T-helper 2 cell treated with Interferon-gamma antibody and Interleukin-4, amounts not matched to agents 5 μg/mL and 100 μg/mL, for 36 hours (primary cell): ENCODE results near the gene TTC27.
"Not testable (repeated sequence)": the region's sequence is repeated elsewhere in the genome, so short reads cannot be mapped to it uniquely, and the experiment has no call there.

Source experiments
- DNase-seq: peaks from one replicate; pipeline ENCODE4 v3.0.0; 2021; ENCODE audit warnings: low spot score
- H3K27ac Mint-ChIP-seq: one replicate; pipeline ENCODE4 v1.8.0; 2021; ENCODE audit warnings: mild to moderate bottlenecking, mixed read lengths
- H3K27me3 Mint-ChIP-seq: one replicate; pipeline ENCODE4 v1.8.0; 2021; ENCODE audit warnings: low read depth, mixed read lengths
- H3K36me3 Mint-ChIP-seq: one replicate; pipeline ENCODE4 v1.8.0; 2021; ENCODE audit warnings: low read depth, mixed read lengths
- H3K4me1 Mint-ChIP-seq: one replicate; pipeline ENCODE4 v1.8.0; 2021; ENCODE audit warnings: low read depth, mixed read lengths
- H3K4me3 Mint-ChIP-seq: one replicate; pipeline ENCODE4 v1.8.0; 2022; ENCODE audit warnings: mild to moderate bottlenecking, moderate library complexity, mixed read lengths
- H3K9me3 Mint-ChIP-seq: one replicate; pipeline ENCODE4 v1.8.0; 2021; ENCODE audit warnings: mixed read lengths

The TTC27 gene

GRCh38 chr2:32858713-32859112, 230.9 kb downstream of the TTC27 start:
- H3K27me3 Mint-ChIP-seq = peaks cover 9% of the 10 kb centered on the region
- H3K4me3 Mint-ChIP-seq = no peak overlapping the region
- H3K9me3 Mint-ChIP-seq = no peaks in the 10 kb centered on the region
- H3K4me1 Mint-ChIP-seq = no peaks in the 10 kb centered on the region
- no peak for DNase-seq
- H3K36me3 Mint-ChIP-seq = no peaks in the 10 kb centered on the region
- H3K27ac Mint-ChIP-seq = no peak overlapping the region

GRCh38 chr2:32860385-32860784, 232.5 kb downstream of the TTC27 start:
- Mint-ChIP-seq H3K9me3 (no peaks in the 10 kb centered on the region), H3K27me3 (peaks cover 5% of the 10 kb centered on the region), H3K27ac (no peak overlapping the region), H3K4me3 (no peak overlapping the region), H3K4me1 (no peaks in the 10 kb centered on the region), H3K36me3 (no peaks in the 10 kb centered on the region)
- DNase-seq = no peak

- H3K27me3 Mint-ChIP-seq = peaks cover 5% of the 10 kb centered on the region
- no peak overlapping the region for H3K27ac Mint-ChIP-seq
- no peaks in the 10 kb centered on the region for H3K4me1 Mint-ChIP-seq
- H3K9me3 Mint-ChIP-seq = no peaks in the 10 kb centered on the region
- H3K4me3 Mint-ChIP-seq = no peak overlapping the region
- H3K36me3 Mint-ChIP-seq = no peaks in the 10 kb centered on the region
- DNase-seq = no peak
Observed at GRCh38 chr2:32862269-32863055, 234.6 kb downstream of the TTC27 start.

GRCh38 chr2:32863326-32863725, 235.5 kb downstream of the TTC27 start:
- H3K4me1 Mint-ChIP-seq = no peaks in the 10 kb centered on the region
- H3K36me3 Mint-ChIP-seq = no peaks in the 10 kb centered on the region
- H3K4me3 Mint-ChIP-seq = no peak overlapping the region
- no peaks in the 10 kb centered on the region for H3K9me3 Mint-ChIP-seq
- H3K27me3 Mint-ChIP-seq = peaks cover 5% of the 10 kb centered on the region
- DNase-seq = no peak
- no peak overlapping the region for H3K27ac Mint-ChIP-seq

- Mint-ChIP-seq H3K9me3 (no peaks in the 10 kb centered on the region), H3K27me3 (peaks cover 5% of the 10 kb centered on the region), H3K27ac (no peak overlapping the region), H3K36me3 (no peaks in the 10 kb centered on the region), H3K4me3 (no peak overlapping the region), H3K4me1 (no peaks in the 10 kb centered on the region)
- DNase-seq = no peak
Observed at GRCh38 chr2:32863803-32864202, 236.0 kb downstream of the TTC27 start.

GRCh38 chr2:32864334-32865111, 236.7 kb downstream of the TTC27 start:
- H3K9me3 Mint-ChIP-seq = no peaks in the 10 kb centered on the region
- no peak overlapping the region for H3K4me3 Mint-ChIP-seq
- no peak for DNase-seq
- H3K27ac Mint-ChIP-seq = no peak overlapping the region
- H3K4me1 Mint-ChIP-seq = no peaks in the 10 kb centered on the region
- H3K36me3 Mint-ChIP-seq = no peaks in the 10 kb centered on the region
- H3K27me3 Mint-ChIP-seq = peaks cover 5% of the 10 kb centered on the region

- H3K27ac Mint-ChIP-seq = no peak overlapping the region
- no peak overlapping the region for H3K4me3 Mint-ChIP-seq
- no peaks in the 10 kb centered on the region for H3K4me1 Mint-ChIP-seq
- no peaks in the 10 kb centered on the region for H3K9me3 Mint-ChIP-seq
- DNase-seq = no peak
- no peaks in the 10 kb centered on the region for H3K36me3 Mint-ChIP-seq
- peaks cover 5% of the 10 kb centered on the region for H3K27me3 Mint-ChIP-seq
Observed at GRCh38 chr2:32865399-32866068, 237.7 kb downstream of the TTC27 start.

GRCh38 chr2:32866462-32866861, 238.6 kb downstream of the TTC27 start:
- H3K27me3 Mint-ChIP-seq, H3K27ac Mint-ChIP-seq, H3K36me3 Mint-ChIP-seq, H3K9me3 Mint-ChIP-seq, H3K4me1 Mint-ChIP-seq, H3K4me3 Mint-ChIP-seq, DNase-seq: not testable (repeated sequence)
